Activated CD4-positive, CD25-positive, alpha-beta regulatory T cell (primary cell): ENCODE measurements around the gene ELAVL2.

Source experiments
- DNase-seq, 4 experiments: peaks; one replicate each; lab custom pipeline; 2025; lab: John Stamatoyannopoulos, UW

ELAVL2 gene

DNA sequence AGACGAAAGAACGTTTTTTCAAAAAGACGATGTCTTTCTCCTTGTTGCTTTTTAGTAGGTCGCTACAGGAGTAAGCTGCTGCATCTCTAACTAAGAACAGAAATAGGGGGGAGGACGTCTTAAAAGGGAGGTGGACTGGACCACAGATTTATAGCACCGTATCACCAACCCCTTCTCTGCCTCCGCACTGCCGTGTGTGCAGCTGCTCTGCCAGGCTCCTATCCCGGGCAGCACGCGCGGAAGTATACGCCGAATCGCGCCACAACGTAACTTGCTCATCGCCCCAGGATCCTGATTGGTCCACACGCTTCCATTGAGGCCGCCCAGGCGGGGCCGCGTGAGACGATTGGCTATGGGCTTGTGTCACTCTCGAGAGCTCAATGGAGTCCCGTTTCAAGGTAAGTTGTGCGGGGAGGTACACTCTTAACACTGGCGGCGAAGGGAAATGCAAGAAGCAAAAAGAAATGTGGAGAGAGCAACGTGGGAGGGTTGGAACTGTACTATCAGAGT lies at the start of gene ELAVL2:
ELAVL2 (minus strand) TSS at position 121 of the 510 bp plus-strand sequence. CDS start 64,006 bp downstream, outside the sequence.
- DNase-seq: no peak

GRCh38 chr9:23858234-23858633 lies 32.2 kb upstream of the ELAVL2 start:
- no peak for DNase-seq

GRCh38 chr9:23855873-23856604 lies 30.0 kb upstream of the ELAVL2 start:
- no peak for DNase-seq

- no peak for DNase-seq
Observed at GRCh38 chr9:23850690-23851629, 24.9 kb upstream of the ELAVL2 start.

- DNase-seq: no peak
Observed at GRCh38 chr9:23850242-23850689, 24.2 kb upstream of the ELAVL2 start.

DNA sequence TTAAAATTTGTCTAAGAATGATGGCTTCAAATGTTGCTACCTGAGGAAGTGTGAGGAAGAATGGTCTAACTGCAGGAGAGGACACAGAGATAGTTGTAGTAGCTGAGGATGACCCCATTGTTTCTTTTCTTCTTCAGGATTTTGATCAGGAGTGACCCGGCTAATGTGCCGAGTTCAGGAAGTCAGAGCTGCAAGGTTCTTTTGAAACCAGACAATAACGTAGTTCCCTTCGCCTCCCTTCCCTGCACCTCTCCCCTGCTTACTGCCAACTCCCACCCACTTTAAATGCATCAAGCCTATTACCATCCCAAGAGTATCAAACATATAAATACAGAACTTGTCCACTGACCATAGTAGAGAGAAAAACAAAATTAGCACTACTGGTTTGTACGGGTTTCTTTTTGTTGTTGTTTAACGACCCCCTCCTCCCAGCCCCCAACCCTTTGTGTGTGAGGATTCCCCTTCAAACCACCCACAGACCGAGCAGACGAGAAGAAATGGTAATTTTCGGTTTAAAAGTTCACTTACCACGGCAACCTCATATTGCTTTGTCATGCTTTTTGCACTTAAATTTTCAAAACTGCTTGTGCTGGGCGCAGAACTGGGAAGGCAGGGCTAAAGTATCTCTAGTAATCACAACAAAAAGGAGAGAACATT lies 23.5 kb upstream of the ELAVL2 start:
- no peak for DNase-seq

- DNase-seq: no peak
Observed at GRCh38 chr9:23842565-23843129, 16.6 kb upstream of the ELAVL2 start.

GRCh38 chr9:23841304-23841703 lies 15.3 kb upstream of the ELAVL2 start:
- DNase-seq: no peak

GRCh38 chr9:23837038-23837437 lies 11.0 kb upstream of the ELAVL2 start:
- DNase-seq: no peak

DNA sequence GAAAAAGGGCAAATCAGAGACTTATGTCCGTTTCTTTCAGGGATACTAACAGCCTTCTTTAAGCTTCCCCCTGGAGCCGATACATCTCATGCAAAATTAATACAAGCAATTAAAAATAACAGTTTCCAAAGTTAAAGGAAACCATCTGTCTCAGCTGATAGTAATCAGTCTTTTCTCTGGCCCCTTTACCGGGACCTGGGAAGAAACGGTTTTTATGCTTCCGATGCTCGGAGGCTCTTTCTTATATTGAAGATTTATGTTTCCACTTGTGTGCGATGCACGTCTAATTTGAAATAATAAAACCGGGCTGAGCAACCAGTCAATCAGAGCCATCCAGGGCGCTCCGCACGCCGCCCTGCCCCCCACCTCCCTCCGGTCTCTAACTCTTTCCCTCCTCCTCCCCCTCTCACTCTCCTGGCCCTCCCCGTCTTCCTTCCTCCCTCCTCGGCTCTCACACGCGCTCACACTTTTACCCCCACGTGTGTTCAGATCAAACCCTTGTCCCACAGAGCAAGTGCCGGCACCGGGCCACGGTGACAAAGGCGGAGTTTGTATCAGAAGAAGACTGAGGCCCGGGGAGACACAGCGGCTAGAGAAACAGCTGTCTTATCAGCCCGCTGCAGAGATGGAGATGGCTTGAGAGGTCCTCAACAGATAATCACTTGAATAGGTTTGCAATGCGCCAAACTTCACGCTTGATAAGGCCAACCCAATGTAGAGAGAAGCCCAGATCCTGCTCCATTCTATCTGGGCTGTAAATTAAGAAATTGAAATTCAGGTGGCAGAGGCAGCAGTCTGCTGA lies 5.1 kb upstream of the ELAVL2 start:
- DNase-seq: no peak

DNA sequence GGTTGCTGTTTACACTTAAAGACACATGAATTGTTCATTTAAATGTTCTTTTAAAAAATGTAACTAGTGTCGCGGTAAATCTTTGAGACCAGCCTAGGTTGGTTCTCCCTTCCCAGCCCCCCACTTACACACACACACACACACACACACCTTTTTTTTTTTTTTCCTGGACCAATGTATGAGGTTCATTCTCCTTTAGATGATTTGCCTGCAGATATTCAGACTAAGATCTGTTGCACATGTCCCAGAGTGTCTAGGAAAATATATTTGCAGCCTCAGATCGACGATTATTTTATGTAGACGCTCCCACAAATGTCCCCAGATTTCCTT lies 4.4 kb upstream of the ELAVL2 start:
- no peak for DNase-seq

- DNase-seq: no peak
Observed at GRCh38 chr9:23829580-23830475, 3.8 kb upstream of the ELAVL2 start.

DNA sequence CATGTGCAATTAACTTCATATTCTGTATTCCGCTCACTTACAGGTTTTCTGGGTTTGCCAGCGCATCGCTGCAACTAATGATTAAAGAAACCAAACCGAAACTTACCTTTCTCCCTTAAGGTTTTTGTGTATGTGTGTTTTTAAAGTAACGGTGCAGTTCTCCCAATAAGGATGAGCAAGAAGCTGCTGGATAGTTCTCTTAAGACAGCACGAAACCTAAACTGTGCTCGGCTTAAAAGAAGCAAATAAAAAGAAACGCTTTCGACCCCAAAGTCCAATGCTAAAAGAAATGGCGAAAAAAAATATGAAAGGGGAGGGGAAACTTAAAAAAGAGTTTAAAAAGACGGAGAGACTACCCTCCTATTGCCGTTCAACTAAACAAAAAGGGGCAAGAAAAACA lies 340 bp downstream of the ELAVL2 start:
- no peak for DNase-seq

GRCh38 chr9:23824830-23825591 lies 1.0 kb downstream of the ELAVL2 start:
- no peak for DNase-seq

DNA sequence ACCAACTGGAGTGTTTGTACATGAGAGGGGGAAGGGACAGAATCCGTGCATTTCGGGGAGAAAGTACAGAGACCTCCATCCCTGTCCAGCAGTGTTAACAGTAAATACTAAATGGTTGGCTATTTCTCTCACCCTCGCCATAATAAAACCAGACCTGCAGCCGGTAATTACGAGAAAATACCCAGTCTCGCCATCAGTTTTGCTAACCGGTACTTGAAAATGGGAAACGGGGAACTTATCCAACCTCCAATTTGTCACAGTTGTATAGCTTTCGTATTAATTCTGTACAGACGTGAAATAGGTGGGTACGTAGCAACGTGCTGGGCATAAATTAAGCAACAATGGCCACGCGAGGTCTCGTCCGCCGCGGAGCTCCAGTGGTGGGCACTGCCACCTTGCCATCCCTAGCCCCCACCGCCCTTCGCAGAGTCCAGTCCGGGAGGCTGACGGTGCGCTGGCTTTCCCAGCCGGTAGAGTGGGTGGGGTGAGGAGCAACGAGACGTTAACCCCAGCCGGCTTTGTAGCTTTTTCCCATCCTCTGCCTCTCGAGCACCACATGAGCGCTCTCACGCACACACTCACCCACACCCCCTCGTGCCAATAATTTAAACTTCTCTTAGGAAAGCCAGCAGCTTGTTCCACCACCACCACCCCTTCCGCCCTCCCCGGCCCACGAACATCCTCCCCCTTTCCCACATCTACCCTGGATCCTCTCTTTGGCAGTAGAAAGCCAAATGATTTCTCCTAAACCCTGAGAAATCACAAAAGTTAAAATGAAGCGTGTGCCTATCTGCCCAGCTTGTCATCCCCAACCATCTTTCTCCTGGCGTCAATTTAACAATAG lies 1.8 kb downstream of the ELAVL2 start:
- no peak for DNase-seq

- DNase-seq: no peak
Observed at GRCh38 chr9:23823269-23823668, 2.8 kb downstream of the ELAVL2 start.

- DNase-seq: no peak
Observed at GRCh38 chr9:23822261-23823169, 3.5 kb downstream of the ELAVL2 start.
